ENCODE results near the gene EPN1. TPM values are rescaled to one million over a fixed set of nuclear protein-coding genes. Genes with fewer than 3 reads are reported as not detected.
A peak's percentile ranks its signal among the peaks of the same experiment; 100 is the strongest.

The EPN1 gene
- total RNA-seq (2014; rRNA removed; shearing (Covaris generic)) (208 and 223 TPM in 2 replicates), polyA plus RNA-seq (2016; fragmentation: Nextera tagmentation; extraction: Ambion mirVana) (47.1 and 48.9 TPM in 2 replicates)
- long read RNA-seq, full-length matches to known transcripts, result 1 of 2 reads
- long read RNA-seq, partial matches to known transcripts, result 1 of 2 reads
- long read RNA-seq, other reads (novel, unspliced or antisense), result 0 of 2 reads

DNA sequence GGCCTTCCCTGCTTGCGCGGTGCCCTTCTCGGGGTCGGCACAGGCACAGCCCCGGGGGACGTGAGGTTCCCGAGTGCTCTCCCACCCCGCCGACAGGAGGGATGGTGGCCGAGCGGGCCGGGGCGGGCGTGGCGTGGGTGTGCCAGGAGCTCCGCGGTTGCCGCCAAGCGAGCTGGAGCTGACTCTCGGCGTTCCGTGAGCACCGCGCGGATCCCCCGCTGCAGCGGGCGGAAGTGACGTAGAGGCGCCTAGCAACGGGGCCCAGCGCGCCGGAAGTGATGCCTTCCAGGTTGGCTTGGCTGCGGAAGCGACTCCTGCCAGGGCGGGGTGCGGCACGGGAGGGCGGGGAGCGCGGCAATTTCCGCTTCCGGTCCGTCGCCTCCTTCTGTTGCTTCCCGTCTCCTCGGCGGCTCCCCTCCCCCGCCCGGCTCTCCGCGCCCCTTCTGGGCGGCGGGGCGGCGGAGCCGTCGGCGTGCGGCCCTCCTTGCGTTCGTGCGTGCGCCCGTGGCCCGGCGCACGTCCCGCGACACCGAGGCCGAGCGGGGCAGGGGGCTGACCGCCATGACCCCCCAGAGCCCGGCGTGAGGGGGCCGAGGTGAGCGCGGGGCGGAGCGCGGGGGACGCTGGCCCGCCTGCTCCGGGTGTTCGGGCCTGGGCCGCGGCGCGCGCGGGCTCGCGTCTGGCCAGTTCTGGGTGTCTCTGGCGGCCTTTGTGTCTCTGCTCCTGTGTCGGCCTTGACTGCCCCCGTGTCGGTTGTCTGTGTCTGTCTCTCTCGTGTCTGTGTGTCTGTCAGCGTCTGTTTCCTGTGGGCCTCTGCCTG lies at the start of gene EPN1:
Gene EPN1 (plus strand): TSS at position 386 of the 820 bp plus-strand sequence. CDS start 3,402 bp downstream, outside the sequence.
- Histone ChIP-seq H3K4me3 (peak within 1 kb of the TSS; percentile 96), H3K27ac (ENCODE audit: low read depth) (peak within 1 kb of the TSS; percentile 88), H3K9me2 (ENCODE audit: insufficient read depth) (no peaks in the 10 kb centered on the region), H3F3A (replicated peaks; ENCODE audit: low read depth) (peaks cover 37% of the 10 kb centered on the region), H3K4me2 (peak within 1 kb of the TSS; percentile 98), H2AFZ (no peak within 1 kb of the TSS), H3K36me3 (ENCODE audit: insufficient read depth) (peaks cover 9% of the 10 kb centered on the region; the same call in 1 of the 2 replicates), H3K79me2 (replicated peaks; ENCODE audit: insufficient read depth) (peaks cover 54% of the 10 kb centered on the region), H3K4me1 (ENCODE audit: insufficient read depth) (peaks cover 32% of the 10 kb centered on the region), H4K20me1 (replicated peaks; ENCODE audit: insufficient read depth) (peaks cover 38% of the 10 kb centered on the region), H3K27me3 (ENCODE audit: insufficient read depth) (no peaks in the 10 kb centered on the region)
- peak within 1 kb of the TSS; percentile 96 for H3K27ac Mint-ChIP-seq
- DNase-seq (ENCODE audit: low spot score) (peak; percentile 99), ATAC-seq (peak; percentile 82)
- peaks cover 40% of the 10 kb centered on the region for H3K4me1 Mint-ChIP-seq
- H3K9me3 Mint-ChIP-seq, result peaks cover 4% of the 10 kb centered on the region; the same call in 2 of the 3 replicates
- H3K36me3 Mint-ChIP-seq (ENCODE audit: low read depth), result peaks cover 66% of the 10 kb centered on the region
- peaks cover 35% of the 10 kb centered on the region for H3K27me3 Mint-ChIP-seq (ENCODE audit: insufficient read depth, low read depth, poor library complexity)
- TF ChIP-seq, protein P1, sequence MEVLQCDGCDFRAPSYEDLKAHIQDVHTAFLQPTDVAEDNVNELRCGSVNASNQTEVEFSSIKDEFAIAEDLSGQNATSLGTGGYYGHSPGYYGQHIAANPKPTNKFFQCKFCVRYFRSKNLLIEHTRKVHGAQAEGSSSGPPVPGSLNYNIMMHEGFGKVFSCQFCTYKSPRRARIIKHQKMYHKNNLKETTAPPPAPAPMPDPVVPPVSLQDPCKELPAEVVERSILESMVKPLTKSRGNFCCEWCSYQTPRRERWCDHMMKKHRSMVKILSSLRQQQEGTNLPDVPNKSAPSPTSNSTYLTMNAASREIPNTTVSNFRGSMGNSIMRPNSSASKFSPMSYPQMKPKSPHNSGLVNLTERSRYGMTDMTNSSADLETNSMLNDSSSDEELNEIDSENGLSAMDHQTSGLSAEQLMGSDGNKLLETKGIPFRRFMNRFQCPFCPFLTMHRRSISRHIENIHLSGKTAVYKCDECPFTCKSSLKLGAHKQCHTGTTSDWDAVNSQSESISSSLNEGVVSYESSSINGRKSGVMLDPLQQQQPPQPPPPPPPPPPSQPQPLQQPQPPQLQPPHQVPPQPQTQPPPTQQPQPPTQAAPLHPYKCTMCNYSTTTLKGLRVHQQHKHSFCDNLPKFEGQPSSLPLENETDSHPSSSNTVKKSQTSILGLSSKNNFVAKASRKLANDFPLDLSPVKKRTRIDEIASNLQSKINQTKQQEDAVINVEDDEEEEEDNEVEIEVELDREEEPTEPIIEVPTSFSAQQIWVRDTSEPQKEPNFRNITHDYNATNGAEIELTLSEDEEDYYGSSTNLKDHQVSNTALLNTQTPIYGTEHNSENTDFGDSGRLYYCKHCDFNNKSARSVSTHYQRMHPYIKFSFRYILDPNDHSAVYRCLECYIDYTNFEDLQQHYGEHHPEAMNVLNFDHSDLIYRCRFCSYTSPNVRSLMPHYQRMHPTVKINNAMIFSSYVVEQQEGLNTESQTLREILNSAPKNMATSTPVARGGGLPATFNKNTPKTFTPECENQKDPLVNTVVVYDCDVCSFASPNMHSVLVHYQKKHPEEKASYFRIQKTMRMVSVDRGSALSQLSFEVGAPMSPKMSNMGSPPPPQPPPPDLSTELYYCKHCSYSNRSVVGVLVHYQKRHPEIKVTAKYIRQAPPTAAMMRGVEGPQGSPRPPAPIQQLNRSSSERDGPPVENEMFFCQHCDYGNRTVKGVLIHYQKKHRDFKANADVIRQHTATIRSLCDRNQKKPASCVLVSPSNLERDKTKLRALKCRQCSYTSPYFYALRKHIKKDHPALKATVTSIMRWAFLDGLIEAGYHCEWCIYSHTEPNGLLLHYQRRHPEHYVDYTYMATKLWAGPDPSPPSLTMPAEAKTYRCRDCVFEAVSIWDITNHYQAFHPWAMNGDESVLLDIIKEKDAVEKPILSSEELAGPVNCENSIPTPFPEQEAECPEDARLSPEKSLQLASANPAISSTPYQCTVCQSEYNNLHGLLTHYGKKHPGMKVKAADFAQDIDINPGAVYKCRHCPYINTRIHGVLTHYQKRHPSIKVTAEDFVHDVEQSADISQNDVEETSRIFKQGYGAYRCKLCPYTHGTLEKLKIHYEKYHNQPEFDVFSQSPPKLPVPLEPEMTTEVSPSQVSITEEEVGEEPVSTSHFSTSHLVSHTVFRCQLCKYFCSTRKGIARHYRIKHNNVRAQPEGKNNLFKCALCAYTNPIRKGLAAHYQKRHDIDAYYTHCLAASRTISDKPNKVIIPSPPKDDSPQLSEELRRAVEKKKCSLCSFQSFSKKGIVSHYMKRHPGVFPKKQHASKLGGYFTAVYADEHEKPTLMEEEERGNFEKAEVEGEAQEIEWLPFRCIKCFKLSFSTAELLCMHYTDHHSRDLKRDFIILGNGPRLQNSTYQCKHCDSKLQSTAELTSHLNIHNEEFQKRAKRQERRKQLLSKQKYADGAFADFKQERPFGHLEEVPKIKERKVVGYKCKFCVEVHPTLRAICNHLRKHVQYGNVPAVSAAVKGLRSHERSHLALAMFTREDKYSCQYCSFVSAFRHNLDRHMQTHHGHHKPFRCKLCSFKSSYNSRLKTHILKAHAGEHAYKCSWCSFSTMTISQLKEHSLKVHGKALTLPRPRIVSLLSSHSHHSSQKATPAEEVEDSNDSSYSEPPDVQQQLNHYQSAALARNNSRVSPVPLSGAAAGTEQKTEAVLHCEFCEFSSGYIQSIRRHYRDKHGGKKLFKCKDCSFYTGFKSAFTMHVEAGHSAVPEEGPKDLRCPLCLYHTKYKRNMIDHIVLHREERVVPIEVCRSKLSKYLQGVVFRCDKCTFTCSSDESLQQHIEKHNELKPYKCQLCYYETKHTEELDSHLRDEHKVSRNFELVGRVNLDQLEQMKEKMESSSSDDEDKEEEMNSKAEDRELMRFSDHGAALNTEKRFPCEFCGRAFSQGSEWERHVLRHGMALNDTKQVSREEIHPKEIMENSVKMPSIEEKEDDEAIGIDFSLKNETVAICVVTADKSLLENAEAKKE (CRISPR knock-in tag; IDR thresholded peaks at IDR 0.05), result no peak
- no peak for TF ChIP-seq STAT1 (IDR thresholded peaks at IDR 0.05; ENCODE audit: unreplicated experiment)
- peak; percentile 95 for TF ChIP-seq CREB1 (CRISPR knock-in tag; IDR thresholded peaks at IDR 0.05; ENCODE audit: low read depth)
- TF ChIP-seq, protein P2, sequence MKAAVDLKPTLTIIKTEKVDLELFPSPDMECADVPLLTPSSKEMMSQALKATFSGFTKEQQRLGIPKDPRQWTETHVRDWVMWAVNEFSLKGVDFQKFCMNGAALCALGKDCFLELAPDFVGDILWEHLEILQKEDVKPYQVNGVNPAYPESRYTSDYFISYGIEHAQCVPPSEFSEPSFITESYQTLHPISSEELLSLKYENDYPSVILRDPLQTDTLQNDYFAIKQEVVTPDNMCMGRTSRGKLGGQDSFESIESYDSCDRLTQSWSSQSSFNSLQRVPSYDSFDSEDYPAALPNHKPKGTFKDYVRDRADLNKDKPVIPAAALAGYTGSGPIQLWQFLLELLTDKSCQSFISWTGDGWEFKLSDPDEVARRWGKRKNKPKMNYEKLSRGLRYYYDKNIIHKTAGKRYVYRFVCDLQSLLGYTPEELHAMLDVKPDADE (IDR thresholded peaks at IDR 0.05), result peak; percentile 79
- TF ChIP-seq, protein P3, sequence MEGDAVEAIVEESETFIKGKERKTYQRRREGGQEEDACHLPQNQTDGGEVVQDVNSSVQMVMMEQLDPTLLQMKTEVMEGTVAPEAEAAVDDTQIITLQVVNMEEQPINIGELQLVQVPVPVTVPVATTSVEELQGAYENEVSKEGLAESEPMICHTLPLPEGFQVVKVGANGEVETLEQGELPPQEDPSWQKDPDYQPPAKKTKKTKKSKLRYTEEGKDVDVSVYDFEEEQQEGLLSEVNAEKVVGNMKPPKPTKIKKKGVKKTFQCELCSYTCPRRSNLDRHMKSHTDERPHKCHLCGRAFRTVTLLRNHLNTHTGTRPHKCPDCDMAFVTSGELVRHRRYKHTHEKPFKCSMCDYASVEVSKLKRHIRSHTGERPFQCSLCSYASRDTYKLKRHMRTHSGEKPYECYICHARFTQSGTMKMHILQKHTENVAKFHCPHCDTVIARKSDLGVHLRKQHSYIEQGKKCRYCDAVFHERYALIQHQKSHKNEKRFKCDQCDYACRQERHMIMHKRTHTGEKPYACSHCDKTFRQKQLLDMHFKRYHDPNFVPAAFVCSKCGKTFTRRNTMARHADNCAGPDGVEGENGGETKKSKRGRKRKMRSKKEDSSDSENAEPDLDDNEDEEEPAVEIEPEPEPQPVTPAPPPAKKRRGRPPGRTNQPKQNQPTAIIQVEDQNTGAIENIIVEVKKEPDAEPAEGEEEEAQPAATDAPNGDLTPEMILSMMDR (conservative IDR thresholded peaks at IDR 0.05; ENCODE audit: low read depth in 2 of 2), result no peak
- TF ChIP-seq POLR2AphosphoS5 (IDR thresholded peaks at IDR 0.05; ENCODE audit: low read depth), result peak; percentile 78
- no peak for TF ChIP-seq ZNF114 (CRISPR knock-in tag; IDR thresholded peaks at IDR 0.05)
- H3K4me3 Mint-ChIP-seq, result peak within 1 kb of the TSS; percentile 96

All from GM23338 (cell line).